GM19452 (cell line): ENCODE results near the gene MRPS15.
"Not testable (repeated sequence)": the region's sequence is repeated elsewhere in the genome, so short reads cannot be mapped to it uniquely, and the experiment has no call there.

Source experiments
- ATAC-seq: cut with Tn5 transposase; IDR thresholded peaks from one replicate; pipeline ENCODE4 v1.9.1; 2021; ENCODE audit not compliant: unreplicated experiment

Gene MRPS15

DNA sequence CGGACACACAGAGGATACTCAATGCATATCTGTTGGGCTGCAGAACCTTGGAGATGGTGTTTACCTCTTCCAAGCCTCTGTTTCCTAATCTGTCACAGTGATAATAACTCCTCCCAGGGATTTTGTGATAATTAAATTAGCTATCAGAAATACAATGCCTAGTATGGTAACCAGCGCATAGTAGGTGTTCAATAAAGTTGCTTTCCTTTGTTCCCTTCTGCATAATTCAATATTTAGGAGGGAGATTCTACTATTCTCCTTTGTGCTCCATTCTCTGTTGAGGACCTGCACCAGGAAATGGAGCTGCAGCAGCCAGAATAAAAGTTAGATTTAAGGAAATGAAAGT, 21.9 kb upstream of the MRPS15 start:
- no peak for ATAC-seq

DNA sequence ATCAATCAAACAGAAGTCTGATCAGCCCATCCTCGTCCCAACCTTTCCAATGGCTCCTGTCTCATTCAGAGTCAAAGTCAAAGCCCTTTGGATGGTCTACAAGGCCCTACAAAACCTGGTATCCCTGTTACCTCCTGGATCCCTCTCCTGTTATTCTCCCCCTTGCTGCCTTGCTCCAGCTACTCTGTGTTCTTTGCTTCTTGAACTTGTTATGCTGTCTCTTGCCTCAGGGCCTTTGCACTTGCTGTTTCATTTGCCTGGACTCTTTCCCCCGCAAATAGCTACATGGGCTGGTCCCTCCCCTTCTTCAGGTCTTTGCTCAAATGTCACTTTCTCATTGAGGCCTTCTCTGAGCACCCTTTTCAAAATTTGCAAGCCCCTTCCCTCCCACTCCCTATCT, 19.9 kb upstream of the MRPS15 start:
- no peak for ATAC-seq

DNA sequence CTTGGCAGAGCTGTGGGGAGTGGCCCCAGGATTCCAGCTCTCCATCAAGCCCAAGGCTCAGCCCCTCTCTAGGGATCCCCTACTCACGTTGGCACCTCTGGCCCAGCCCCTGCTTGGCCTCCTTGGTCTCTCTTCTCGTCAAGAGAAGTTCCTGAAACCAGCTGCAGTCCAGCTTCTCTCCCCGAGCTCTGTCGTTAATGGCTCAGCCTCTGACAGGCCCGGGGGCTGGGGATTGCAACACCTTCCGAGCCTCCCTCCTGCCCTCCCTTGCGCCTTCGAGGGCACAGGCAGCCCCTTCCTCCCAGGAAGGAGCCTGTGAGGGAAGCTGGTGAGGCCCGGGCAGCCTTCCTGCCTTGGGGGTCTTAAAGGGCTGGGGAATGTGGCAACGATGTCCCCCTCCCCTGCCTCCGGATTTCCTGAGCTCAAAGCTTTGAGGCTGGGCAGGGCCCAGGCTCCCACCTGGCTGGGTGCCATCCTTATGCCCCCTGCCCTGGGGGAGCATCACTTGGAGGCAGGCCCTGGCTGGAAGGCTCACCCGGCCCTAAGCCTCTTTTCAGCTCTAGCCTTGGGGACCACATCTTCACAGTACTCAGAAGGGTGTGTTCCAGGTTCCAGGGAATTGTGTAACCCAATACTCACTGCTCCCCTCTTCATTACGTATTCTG, 18.7 kb upstream of the MRPS15 start, which contains the start of gene CSF3R:
TSS of gene CSF3R (minus strand) at position 190 of the 665 bp plus-strand sequence. CDS start 3,417 bp downstream, outside the sequence.
- ATAC-seq: no peak

DNA sequence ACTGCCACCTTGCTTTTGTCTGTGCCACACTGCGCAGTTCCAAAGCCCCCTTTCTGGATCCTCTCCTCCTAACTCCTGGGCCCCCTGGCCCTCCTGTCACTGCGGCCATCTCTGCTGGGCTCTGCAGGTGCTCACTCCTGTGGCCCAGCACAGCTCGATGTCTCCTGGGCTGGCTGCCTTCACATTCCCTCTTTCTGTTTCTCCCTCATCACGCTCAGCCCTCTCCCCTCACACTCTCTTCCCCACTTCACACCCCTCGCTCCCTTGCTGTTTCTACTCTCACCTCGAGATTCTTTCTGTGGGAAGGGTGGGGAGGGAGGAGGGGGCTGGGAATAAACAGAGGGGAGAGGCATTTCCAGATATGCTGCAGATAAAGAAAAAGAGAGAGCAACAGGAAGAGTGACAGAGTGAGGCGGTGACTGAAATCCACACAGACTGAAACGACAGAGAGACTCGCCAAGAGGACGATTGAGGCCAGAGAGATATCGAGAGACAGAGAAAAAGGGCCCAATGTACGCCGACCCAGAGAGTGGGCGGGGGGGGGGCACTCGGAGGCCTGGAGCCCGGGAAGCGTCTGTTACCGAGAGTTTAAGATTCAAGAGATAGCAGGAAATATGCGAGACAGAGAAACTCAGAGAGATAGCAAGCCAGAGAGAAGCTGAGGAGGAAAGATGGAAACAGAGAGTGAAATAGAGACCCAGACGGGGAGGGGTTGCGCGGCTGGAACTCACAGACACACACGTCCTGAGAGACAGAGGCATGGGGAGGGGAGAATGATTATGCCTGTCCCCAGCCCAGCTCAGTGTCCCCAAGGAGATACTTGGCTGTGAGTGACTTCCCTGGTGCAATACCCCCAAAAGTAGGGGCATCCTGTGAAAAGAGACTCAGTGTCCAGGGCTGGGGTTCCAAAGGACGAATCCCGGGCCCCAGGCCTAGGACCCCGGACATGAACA, 17.9 kb upstream of the MRPS15 start:
- ATAC-seq: no peak

DNA sequence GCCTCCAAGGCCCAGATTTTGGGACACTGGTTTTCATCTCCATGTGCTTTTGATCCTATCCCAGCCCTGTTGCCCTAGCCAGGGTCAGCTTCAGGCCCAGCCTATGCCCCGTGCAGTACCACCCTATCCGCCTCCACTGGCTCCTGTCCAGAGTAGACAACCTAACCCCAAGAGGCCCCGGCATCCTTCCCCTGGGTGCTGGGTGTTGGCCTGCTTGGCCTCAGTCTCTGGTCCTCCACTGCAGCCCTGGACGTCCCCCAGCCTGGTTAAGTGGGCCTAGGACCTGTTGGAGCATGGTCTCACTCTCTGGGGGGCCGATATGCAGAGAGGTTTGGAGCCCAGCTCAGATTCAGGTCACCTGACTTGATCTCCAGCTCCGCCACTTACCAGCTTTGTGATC, 16.9 kb upstream of the MRPS15 start:
- no peak for ATAC-seq

DNA sequence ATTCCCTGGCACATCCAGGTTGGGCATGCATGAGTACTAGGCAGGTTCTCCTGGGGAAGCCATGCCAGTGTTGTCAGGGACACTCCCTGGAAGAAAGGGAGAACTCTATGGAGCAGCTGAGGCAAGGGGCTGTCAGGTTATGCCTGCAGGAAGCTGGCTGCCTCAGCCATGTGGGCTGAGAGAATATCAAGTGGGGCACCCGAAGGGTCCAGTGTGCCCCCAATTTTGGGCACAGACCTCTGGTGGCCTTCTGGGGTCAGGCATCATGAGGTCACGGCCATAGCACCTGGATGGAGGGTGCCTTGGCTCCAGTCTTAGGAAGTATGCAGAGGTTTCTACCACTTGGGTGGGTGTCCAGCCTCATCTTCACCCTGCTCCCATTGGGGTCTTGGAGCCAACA, 16.0 kb upstream of the MRPS15 start:
- ATAC-seq: no peak

DNA sequence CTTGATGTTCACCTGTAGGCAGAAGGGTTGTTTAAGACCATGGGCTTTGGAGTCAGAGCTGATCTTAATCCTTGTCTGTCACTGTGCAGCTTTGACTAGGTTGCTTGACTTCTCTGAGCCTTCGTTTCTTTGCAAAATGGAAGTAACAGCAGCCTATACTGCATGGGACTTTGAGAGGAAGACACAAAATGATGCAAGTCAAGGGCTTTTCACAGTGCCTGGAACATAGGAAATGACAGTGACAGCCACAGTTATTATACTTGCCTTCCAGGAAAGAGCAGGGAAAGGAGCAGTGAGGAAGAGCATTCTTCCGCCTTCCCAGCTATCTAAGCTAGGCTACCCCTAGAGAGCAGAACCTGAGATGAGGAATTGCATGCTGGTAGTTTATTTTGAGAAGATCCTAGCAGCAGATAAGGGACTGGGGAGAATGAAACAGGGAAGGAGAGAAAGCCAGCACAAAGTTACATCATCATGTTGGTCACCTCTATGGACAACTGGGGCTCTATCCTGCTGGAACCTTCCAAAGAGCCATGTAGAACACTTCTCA, 15.4 kb upstream of the MRPS15 start:
- ATAC-seq: no peak

DNA sequence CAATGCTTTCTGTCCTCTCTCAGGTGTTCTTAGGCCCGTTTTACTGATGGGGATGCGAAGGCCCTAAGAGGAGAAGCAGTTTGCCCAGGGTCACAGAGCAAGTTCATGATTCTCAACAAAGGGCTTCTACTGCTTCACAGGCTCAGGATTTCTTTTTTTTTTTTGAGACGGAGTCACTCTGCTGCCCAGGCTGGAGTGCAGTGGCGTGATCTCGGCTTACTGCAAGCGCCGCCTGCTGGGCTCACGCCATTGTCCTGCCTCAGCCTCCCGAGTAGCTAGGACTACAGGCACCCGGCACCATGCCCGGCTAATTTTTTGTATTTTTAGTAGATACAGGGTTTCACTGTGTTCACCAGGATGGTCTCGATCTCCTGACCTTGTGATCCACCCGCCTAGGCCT, 13.4 kb upstream of the MRPS15 start:
- ATAC-seq: not testable (repeated sequence)

DNA sequence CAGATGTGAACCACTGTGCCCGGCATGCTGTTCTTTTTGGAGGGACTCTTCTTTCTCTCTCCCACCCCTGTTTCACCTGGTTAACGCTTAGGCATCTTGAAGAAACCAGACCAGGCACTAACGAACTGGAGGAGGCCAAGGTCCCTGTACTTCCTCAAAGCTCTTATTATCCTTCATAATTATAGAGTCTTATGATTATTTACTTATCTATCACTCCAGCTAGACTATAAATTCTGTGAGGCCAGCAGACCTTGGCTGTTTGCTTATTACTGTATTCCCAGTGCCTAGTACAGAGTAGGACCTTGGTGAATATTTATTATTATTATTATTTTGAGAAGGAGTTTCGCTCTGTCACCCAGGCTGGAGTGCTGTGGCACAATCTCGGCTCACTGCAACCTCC, 12.8 kb upstream of the MRPS15 start:
- ATAC-seq: no peak

DNA sequence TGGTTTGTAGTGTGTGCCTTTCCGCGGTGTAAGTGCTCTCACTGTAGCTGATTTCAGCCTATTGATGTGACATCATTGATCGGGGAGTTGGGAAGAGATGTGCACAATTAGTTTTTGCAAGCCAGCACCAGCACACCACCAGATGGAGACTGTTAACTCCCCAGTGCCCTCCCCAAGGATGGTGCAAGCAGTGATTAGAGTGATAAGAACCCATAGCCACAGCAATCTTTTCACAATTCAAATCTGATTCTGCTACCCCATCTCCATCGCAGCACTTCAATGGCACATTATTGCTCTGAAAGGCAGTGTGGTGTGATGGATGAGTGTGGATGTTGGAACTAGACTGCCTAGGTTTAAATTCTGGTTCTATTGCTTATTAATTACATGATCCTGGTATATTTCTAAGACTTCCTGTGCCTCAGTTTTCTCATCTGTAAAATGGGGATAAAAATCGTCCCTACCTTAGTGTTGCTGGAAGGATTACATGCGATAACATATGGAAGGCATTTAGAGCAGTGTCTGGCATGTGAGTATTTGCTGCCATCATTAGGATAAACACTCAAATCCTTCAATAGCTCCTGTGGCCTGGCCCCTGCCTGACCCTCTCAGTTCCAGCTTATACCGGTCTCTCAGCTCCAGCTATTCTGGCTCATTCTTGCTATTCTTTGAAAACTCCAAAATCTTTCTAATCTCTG, 11.9 kb upstream of the MRPS15 start:
- no peak for ATAC-seq

DNA sequence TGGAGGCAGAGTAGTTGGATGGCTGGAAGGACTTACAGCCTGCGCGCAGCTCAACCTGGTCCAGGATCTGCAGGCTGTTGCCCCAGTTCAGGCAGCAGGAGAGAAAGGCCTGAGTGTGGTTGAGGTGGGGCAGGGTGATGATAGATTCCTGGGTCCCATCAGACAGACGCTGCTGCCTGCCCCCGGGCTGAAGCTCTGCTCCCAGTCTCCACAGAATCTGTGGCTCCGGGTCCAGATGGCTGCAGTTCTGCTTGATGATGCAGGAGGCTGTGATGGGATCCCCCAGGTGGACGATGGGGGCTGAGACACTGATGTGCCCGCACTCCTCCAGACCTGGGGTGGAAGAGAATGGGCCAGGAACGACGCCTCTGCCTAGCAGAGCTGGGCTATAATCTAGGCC, 11.2 kb upstream of the MRPS15 start:
- ATAC-seq: no peak

DNA sequence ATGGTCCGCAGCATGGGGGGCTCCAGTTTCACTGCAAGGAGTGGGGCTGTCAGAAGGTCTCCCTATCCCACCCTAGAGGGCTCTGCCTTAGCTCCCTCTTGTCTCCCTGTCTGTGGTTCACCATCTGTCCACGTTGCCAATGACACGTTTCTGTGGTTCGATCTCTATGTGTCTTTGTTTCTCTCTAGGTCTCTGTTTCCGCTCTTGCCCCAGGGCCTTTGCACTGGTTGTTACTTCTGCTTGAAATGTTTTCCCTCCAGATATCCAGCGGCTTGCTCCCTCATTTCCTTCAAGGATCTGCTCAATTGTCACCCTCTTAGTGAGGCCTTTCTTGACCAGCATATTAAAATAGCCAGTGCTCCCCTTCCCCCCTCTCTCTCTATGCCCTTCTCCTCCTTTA, 8.5 kb upstream of the MRPS15 start:
- no peak for ATAC-seq

DNA sequence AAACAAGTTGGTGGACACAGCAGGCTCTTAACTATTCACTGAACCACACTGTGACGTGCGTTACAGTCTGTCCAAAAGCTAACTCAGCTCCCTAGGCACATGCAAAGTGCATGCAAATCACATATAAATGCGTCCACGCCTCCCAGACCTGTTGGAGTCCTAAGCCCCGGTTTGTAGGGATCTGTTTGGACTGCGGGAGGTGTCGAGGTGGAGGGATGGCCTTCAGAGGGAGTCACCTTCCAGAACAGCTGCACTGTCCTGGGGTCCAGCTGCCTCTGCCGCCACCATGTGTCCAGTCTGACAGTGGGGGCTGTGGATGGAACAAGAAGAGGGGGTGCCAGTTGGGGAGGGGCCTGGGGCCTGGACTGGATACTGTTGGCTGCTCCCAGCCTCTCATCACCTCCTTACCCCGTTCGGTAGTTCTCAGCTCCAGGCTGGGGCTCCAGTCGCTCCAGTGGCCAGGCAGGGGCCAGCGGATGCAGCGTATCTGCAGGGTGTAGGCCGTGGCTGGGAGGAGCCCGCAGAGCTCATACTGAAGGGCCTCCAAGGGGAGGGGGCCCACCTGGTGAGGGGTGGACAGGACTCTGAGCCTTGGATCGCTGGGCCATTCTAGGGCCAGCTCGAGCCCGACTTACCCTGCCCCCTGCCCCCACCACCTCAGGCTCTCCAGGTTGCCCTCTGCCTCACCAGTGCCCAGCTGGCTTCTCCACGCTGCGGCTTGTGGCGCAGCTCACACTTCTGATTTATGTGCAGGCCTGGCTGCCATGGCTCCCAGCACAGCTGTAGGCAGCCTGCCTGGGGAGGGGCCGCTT, 7.9 kb upstream of the MRPS15 start:
- ATAC-seq: no peak

DNA sequence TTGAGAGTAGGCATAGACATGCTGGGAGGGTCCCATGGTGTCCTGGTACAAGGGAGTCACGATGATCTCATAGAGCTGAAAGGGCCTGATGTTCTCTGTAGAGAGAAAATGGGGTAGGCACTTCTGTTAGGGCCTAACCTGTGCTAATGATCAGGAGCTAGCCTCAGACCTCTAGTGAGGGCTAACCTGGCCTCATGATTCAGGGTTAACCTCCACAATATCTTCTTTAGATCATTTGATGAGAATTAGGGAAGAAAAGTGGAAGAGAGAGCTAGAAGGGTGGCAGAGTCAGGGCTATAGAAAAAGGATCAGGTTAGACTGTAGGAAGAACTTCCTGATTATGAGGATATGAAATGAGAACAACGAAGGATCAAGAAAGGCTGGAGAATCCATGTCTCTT, 5.0 kb upstream of the MRPS15 start:
- ATAC-seq: no peak

DNA sequence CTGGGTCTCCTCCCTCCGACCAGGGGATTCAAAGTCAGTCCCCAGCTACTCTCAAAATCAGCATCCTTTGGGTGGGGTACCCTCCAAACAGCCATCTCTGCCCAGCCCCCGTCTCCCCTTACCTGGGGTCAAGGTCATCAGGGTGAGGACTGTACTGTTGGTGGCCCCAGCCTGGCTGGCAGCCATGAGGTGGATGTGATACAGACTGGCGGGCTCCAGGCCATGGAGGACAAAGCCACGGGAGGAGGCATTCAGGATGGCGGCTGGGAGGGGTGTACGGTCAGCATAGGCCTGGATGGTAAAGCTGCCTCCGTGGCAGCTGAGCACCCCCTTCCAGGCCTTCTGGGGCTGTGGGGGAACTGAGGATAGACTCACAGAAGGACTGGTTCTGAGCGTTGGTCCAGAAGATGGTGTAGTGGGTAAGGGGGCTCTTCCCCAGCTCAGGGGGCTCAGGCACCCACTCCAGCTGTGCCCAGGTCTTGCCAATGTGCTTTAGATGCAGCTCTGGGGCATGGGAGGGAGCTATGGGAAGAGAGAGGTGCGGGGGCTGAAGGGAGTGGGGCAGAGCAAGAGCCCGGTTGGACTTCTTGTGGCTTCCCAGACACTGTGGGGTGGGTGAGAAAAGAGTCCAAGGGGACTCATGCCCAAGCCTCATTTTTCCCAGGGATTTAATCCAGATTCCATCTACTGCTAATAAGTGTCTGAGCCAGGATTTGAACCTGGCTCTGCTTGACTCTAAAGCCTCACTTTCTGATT, 3.7 kb upstream of the MRPS15 start:
- no peak for ATAC-seq

DNA sequence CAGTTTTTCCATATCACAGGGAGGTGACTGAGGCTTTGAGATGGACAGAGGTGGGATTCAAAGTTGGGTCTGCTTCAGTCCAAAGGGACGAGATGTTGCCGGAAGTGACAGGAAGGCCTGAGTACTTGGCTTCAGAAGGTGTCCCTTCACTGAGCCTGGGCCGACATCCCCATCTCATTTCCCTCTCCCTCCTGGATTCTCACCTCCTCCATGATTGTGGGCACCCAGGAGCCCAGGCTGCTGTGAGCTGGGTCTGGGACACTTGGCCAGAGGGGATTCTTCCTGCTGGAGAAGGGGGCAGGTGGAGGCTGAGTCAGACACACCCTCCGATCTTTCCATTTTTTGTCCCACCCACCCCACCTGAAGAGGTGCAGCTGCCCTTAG, 2.8 kb upstream of the MRPS15 start:
- no peak for ATAC-seq

DNA sequence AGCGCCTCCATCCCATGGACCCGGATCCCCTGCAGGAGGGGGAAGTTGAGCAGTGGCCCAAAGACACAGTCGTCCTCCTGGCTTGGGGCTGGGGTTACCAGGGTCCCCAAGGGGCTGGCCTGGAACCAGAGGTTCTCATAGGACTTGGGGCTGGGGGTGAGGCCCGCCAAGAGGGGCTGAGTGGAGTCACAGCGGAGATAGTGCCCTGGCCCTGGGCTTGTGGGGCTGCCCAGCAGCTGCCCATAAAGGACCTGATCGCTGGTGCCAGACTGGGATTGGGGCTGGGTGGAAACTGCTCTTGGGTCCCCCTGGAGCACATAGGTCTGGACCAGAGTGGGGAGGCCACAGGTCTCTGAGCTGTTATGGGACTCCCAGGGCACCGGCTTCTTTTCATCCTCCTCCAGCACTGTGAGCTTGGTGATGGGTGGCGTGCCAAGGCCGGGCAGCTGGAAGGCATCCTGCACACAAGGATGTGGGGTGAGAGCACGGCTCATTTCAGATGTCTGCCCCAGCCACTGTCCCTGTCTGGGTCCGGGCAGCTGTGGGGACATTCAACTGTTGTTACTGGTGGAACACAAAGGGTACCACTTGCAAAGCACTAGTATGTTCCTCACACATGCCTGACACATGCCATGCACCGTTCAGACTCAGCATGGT, 2.3 kb upstream of the MRPS15 start:
- no peak for ATAC-seq

DNA sequence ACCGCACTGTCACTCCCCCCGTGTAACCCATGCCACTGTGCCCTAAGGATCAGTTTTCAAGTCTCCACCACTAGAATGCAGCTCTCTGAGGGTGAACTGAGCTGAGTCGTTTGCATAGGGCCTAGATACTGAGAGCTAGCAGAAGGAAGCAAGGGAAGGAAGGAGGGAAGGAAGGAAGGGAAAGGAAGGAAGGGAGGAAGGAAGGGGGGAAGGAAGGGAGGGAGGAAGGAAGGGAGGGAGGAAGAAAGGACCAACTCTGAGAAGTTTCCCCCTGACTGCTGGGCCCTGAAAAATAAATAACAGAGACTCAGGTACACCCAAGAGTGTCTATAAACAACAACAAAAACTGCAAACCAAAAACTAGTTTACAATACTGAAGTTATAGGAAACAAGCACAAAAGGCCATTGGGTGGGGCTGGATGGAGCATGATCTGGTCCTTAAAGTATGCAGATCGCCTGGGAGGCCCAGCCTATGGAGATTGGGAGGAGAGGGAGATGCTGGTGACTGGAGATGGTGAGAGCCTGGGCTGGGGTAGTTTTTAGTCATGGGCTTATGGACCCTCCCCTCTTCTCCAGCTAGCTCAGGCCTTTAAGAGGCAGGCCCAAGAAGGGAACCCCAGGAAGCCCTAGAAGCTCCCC, 1.7 kb upstream of the MRPS15 start:
- ATAC-seq: no peak
